ENCODE results near the gene TNFAIP1. TPM values are rescaled to one million over a fixed set of nuclear protein-coding genes. Genes with fewer than 3 reads are reported as not detected.

TNFAIP1 gene
- total RNA-seq, 1 experiment from 2014 or later, result 30.5 TPM

Other genes with a start within 250 kb of the TNFAIP1 start
- gene TMEM97, start 16.6 kb upstream of the TNFAIP1 start, total RNA-seq (2014; rRNA removed; shearing (Covaris generic)), result 23.1 and 27.9 TPM in 2 replicates
- gene IFT20, start 289 bp upstream of the TNFAIP1 start, total RNA-seq (2014; rRNA removed; shearing (Covaris generic)), result 47.7 and 51.9 TPM in 2 replicates
- gene POLDIP2, start 21.8 kb downstream of the TNFAIP1 start, total RNA-seq (2014; rRNA removed; shearing (Covaris generic)), result 79.6 and 91.8 TPM in 2 replicates
- gene SEBOX, start 29.4 kb downstream of the TNFAIP1 start, total RNA-seq (2014; rRNA removed; shearing (Covaris generic)), result not detected in 2 replicates
- gene VTN, start 34.5 kb downstream of the TNFAIP1 start, total RNA-seq (2014; rRNA removed; shearing (Covaris generic)), result 0.10 and 0.60 TPM in 2 replicates
- 6.9 and 9.0 TPM in 2 replicates for gene SARM1, start 35.9 kb downstream of the TNFAIP1 start, total RNA-seq (2014; rRNA removed; shearing (Covaris generic))
- gene SLC46A1, start 70.5 kb downstream of the TNFAIP1 start, total RNA-seq (2014; rRNA removed; shearing (Covaris generic)), result 1.4 and 2.1 TPM in 2 replicates
- gene SLC13A2, start 137.9 kb downstream of the TNFAIP1 start, total RNA-seq (2014; rRNA removed; shearing (Covaris generic)), result not detected in 2 replicates
- gene FOXN1, start 170.6 kb downstream of the TNFAIP1 start, total RNA-seq (2014; rRNA removed; shearing (Covaris generic)), result not detected in 2 replicates
- 21.7 and 24.7 TPM in 2 replicates for gene UNC119, start 216.9 kb downstream of the TNFAIP1 start, total RNA-seq (2014; rRNA removed; shearing (Covaris generic))
- gene PIGS, start 235.8 kb downstream of the TNFAIP1 start, total RNA-seq (2014; rRNA removed; shearing (Covaris generic)), result 55.5 and 58.8 TPM in 2 replicates
- gene ALDOC, start 241.1 kb downstream of the TNFAIP1 start, total RNA-seq (2014; rRNA removed; shearing (Covaris generic)), result 64.2 and 96.5 TPM in 2 replicates

Data from RPMI7951 (cell line).